Fibroblast of mammary gland (primary cell): ENCODE results near the gene DYNLT1.

Experiments
- DNase-seq: peaks from one replicate; pipeline ENCODE4 v3.0.0-alpha.2; 2010; ENCODE audit warnings: low read depth
- H3K4me3 ChIP-seq: 2 replicates; pipeline ENCODE4 v1.5.1; 2011; ENCODE audit warnings: low read depth, mild to moderate bottlenecking, low read length, moderate library complexity; ENCODE audit not compliant: control insufficient read depth
- CTCF ChIP-seq: conservative IDR thresholded peaks from 2 replicates; pipeline ENCODE4 v1.5.1; 2011; ENCODE audit warnings: low read depth, low read length, inconsistent platforms; ENCODE audit not compliant: control insufficient read depth, insufficient read depth

Gene DYNLT1

GRCh38 chr6:158599635-158600034, 44.9 kb downstream of the DYNLT1 start:
- no peak overlapping the region for H3K4me3 ChIP-seq
- TF ChIP-seq CTCF: no peak
- no peak for DNase-seq

GRCh38 chr6:158597565-158597964, 47.0 kb downstream of the DYNLT1 start:
- no peak overlapping the region for H3K4me3 ChIP-seq
- no peak for TF ChIP-seq CTCF
- no peak for DNase-seq

- DNase-seq: no peak
- no peak for TF ChIP-seq CTCF
- no peak overlapping the region for H3K4me3 ChIP-seq
These were observed 47.7 kb downstream of the DYNLT1 start for GRCh38 chr6:158596861-158597260.

- peak; percentile 30 for TF ChIP-seq CTCF
- no peak overlapping the region for H3K4me3 ChIP-seq
- DNase-seq: peak; percentile 9
These were observed 49.3 kb downstream of the DYNLT1 start for GRCh38 chr6:158595223-158595622.

GRCh38 chr6:158593670-158594069, 50.9 kb downstream of the DYNLT1 start:
- no peak for DNase-seq
- no peak for TF ChIP-seq CTCF
- H3K4me3 ChIP-seq: no peak overlapping the region

- H3K4me3 ChIP-seq: no peak overlapping the region
- TF ChIP-seq CTCF: no peak
These were observed 52.7 kb downstream of the DYNLT1 start for GRCh38 chr6:158591810-158592209.

GRCh38 chr6:158591134-158591809, 53.3 kb downstream of the DYNLT1 start:
- TF ChIP-seq CTCF: no peak
- H3K4me3 ChIP-seq: no peak overlapping the region
- no peak for DNase-seq

More at GRCh38 chr6:158591810-158592209, 52.7 kb downstream of the DYNLT1 start:
- no peak for DNase-seq
